A549 (cell line): ENCODE measurements around the gene ACER3. TPM values are rescaled to one million over a fixed set of nuclear protein-coding genes. Genes with fewer than 3 reads are reported as not detected.

Experiments used
- ATAC-seq, 2 experiments: fragments of 200-7000 bp in 1 of 2; fragments of >200 bp in 1 of 2; cut with Nextera tagmentation in 1 of 2; cut with Tn5 transposase in 1 of 2; 3 replicates each; pipeline versions ENCODE4 v1.8.0 to v1.9.1; 2018 to 2020; ENCODE audit warnings: mild to moderate bottlenecking in 1 of 2, moderate library complexity in 1 of 2
- CTCF ChIA-PET: fragments of 300-600 bp; sonication (Branson Sonifier 250); formaldehyde crosslinking; extraction: SDS; loops from one replicate; lab custom pipeline; 2021; ENCODE audit warnings: antibody characterized with exemption, inconsistent platforms; lab: Yijun Ruan, JAX
- POLR2A ChIA-PET: fragments of 350-600 bp; formaldehyde crosslinking; extraction: SDS; loops from one replicate; lab custom pipeline; 2021; ENCODE audit warnings: antibody characterized with exemption, inconsistent platforms; lab: Yijun Ruan, JAX
- DNase-seq, 2 experiments: peaks; one replicate each; pipeline versions ENCODE4 v3.0.0 to v3.0.0-alpha.2; 2011 to 2016; ENCODE audit warnings: low read depth in 1 of 2, low spot score in 1 of 2
- FAIRE-seq: peaks from 2 replicates; lab custom pipeline; 2011; peaks lifted over from hg19 to GRCh38; lab: Jason Lieb, UNC
- H3K27ac ChIP-seq, 2 experiments: fragments of >200 bp; sonication (Bioruptor Twin); formaldehyde crosslinking; 3 replicates each; pipeline ENCODE4 v1.5.1; 2016 to 2017
- H3K4me1 ChIP-seq: fragments of >200 bp; sonication (Bioruptor Twin); formaldehyde crosslinking; 3 replicates; pipeline ENCODE4 v1.6.1; 2016
- H3K4me2 ChIP-seq: fragments of >200 bp; sonication (Bioruptor Twin); formaldehyde crosslinking; 3 replicates; pipeline ENCODE4 v1.6.1; 2016
- H3K4me3 ChIP-seq: fragments of >200 bp; sonication (Bioruptor Twin); formaldehyde crosslinking; 3 replicates; pipeline ENCODE4 v1.5.1; 2016
- H3K9me3 ChIP-seq: fragments of >200 bp; sonication (Bioruptor Twin); formaldehyde crosslinking; 3 replicates; pipeline ENCODE4 v1.6.1; 2016
- ATOH8 ChIP-seq: fragments of 250-450 bp; sonication (Bioruptor Pico); IDR thresholded peaks from 2 replicates; pipeline ENCODE4 v1.5.0; 2020; ENCODE audit warnings: low read depth, mild to moderate bottlenecking, moderate library complexity
- CBX2 ChIP-seq: fragments of 200-600 bp; sonication (generic); IDR thresholded peaks from 2 replicates; pipeline ENCODE4 v1.6.1; 2016; ENCODE audit warnings: low read depth, mild to moderate bottlenecking, borderline replicate concordance
- EHF ChIP-seq: fragments of 250-450 bp; sonication (Bioruptor Pico); IDR thresholded peaks from 2 replicates; pipeline ENCODE4 v1.5.0; 2020; ENCODE audit warnings: mild to moderate bottlenecking
- EHMT2 ChIP-seq: fragments of 200-600 bp; sonication (generic); IDR thresholded peaks from 2 replicates; pipeline ENCODE4 v1.6.1; 2016; ENCODE audit warnings: antibody characterized with exemption, low read depth, mild to moderate bottlenecking, moderate library complexity
- ESRRA ChIP-seq: fragments of 150-350 bp; IDR thresholded peaks from 2 replicates; pipeline ENCODE4 v1.6.1; 2014; ENCODE audit warnings: mild to moderate bottlenecking, low read length, borderline replicate concordance
- GATA3 ChIP-seq: IDR thresholded peaks from 2 replicates; pipeline ENCODE4 v1.6.1; 2012; ENCODE audit warnings: borderline replicate concordance
- JUN ChIP-seq, 2 experiments: fragments of >200 bp; sonication (Bioruptor Twin); formaldehyde crosslinking; IDR thresholded peaks; 2 replicates in 1 of 2; 3 replicates in 1 of 2; pipeline ENCODE4 v1.6.1; 2016 to 2017
- JUNB ChIP-seq: fragments of >200 bp; sonication (Bioruptor Twin); formaldehyde crosslinking; IDR thresholded peaks from 2 replicates; pipeline ENCODE4 v1.6.1; 2016
- MAX ChIP-seq: IDR thresholded peaks from 2 replicates; pipeline ENCODE4 v1.6.1; 2012
- MAZ ChIP-seq: fragments of 150-350 bp; IDR thresholded peaks from 2 replicates; pipeline ENCODE4 v1.6.1; 2014; ENCODE audit warnings: antibody characterized with exemption, low read depth, low read length, borderline replicate concordance
- NFE2L2 ChIP-seq: fragments of 150-350 bp; conservative IDR thresholded peaks from 2 replicates; pipeline ENCODE4 v1.6.1; 2014; ENCODE audit warnings: low read length
- NPAS2 ChIP-seq: fragments of 250-450 bp; sonication (Bioruptor Pico); IDR thresholded peaks from 2 replicates; pipeline ENCODE4 v1.8.0; 2022; ENCODE audit warnings: mild to moderate bottlenecking, moderate library complexity, borderline replicate concordance
- NR3C1 ChIP-seq: fragments of >200 bp; sonication (Bioruptor Twin); formaldehyde crosslinking; IDR thresholded peaks from 3 replicates; pipeline ENCODE4 v1.6.1; 2017
- RFX5 ChIP-seq: fragments of 450-650 bp; IDR thresholded peaks from 2 replicates; pipeline ENCODE4 v1.7.1; 2014; ENCODE audit warnings: antibody characterized with exemption, mild to moderate bottlenecking, moderate library complexity
- RNF2 ChIP-seq: fragments of 200-600 bp; sonication (generic); IDR thresholded peaks from 2 replicates; pipeline ENCODE4 v1.6.1; 2016; ENCODE audit warnings: low read depth, mild to moderate bottlenecking, antibody characterized with exemption, moderate library complexity, borderline replicate concordance
- SREBF2 ChIP-seq: fragments of 450-650 bp; IDR thresholded peaks from 2 replicates; pipeline ENCODE4 v1.6.1; 2014; ENCODE audit warnings: mild to moderate bottlenecking, moderate library complexity
- TFCP2L1 ChIP-seq: fragments of 250-450 bp; sonication (Bioruptor Pico); IDR thresholded peaks from 2 replicates; pipeline ENCODE4 v1.5.0; 2021; ENCODE audit warnings: mild to moderate bottlenecking
- TP53 ChIP-seq: fragments of 250-450 bp; sonication (Bioruptor Pico); IDR thresholded peaks from 2 replicates; pipeline ENCODE4 v1.5.0; 2021; ENCODE audit warnings: mild to moderate bottlenecking, moderate library complexity
- ZC3H11A ChIP-seq: fragments of 450-650 bp; IDR thresholded peaks from 2 replicates; pipeline ENCODE4 v1.6.1; 2014; ENCODE audit warnings: antibody characterized with exemption, mild to moderate bottlenecking
- ZFP36 ChIP-seq: fragments of 450-650 bp; IDR thresholded peaks from 2 replicates; pipeline ENCODE4 v1.6.1; 2014; ENCODE audit warnings: borderline replicate concordance; ENCODE audit not compliant: partially characterized antibody
- ZSCAN20 ChIP-seq: fragments of 250-450 bp; sonication (Bioruptor Pico); IDR thresholded peaks from 2 replicates; pipeline ENCODE4 v1.8.0; 2022; ENCODE audit warnings: mild to moderate bottlenecking, moderate library complexity
- WGBS: methylation state at CpG from one replicate; pipeline ENCODE4 v1.1.6; 2017; ENCODE audit errors: missing lambda C conversion rate; 5-methylcytosine and 5-hydroxymethylcytosine counted together
- polyA plus RNA-seq, 4 experiments: library from polyadenylated mRNA; depleted of rRNA in 3 of 4; stranded (reverse); fragments of >200 nt; fragmentation: RNase III in 1 of 4; extraction: RNeasy Plus Mini Kit Qiagen cat#74134 plus additional on column Dnase treatment in 1 of 4; gene quantifications; 2 replicates in 3 of 4; 3 replicates in 1 of 4; pipeline ENCODE4 v1.2.3, GENCODE V29; 2011 to 2017
- TF ChIP-seq, protein P1 (sequence below): fragments of 150-350 bp; IDR thresholded peaks from 2 replicates; pipeline ENCODE4 v1.6.1; 2014; ENCODE audit warnings: low read depth, mild to moderate bottlenecking, low read length
- TF ChIP-seq, protein P2 (sequence below): fragments of >200 bp; sonication (Bioruptor Twin); formaldehyde crosslinking; IDR thresholded peaks from 3 replicates; pipeline ENCODE4 v1.6.1; 2016
- TF ChIP-seq, protein P3 (sequence below): IDR thresholded peaks from 2 replicates; pipeline ENCODE4 v1.6.1; 2012

Gene ACER3
- polyA plus RNA-seq, 2 of the 4 experiments (the other 2 are of a cell fraction) = 16.0 to 46.6 TPM

DNA sequence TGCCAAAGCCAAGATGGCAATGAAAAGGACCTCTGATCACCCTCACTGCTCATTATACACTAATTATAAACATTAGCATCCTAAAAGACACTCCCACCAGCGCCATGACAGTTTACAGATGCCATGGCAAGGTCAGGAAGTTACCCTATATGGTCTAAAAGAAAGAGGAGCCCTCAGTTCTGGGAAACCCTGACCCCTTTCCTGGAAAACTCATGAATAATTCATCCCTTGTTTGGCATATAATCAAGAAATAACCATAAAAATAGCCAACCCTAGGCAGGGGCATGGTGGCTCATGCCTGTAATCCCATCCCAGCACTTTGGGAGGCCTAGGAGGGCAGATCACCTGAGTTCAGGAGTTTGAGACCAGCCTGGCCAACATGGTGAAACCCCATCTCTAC lies 193.4 kb downstream of the ACER3 start:
- WGBS = 12% methylated on average over 1 of the region's 1 CpG
- peaks cover 32% of the 10 kb centered on the region for H3K9me3 ChIP-seq
- ChIA-PET CTCF (interaction anchor here (0.7 to 12.5 kb wide), 10 partner anchors 9 to 136 kb away, joined by 3 to 242 read pairs (median 4); no protein-coding TSS in a partner anchor), POLR2A (no interaction called here)
- no peak overlapping the region for H3K4me2 ChIP-seq
- TF ChIP-seq GATA3 (no peak), JUN (IDR thresholded peaks at IDR 0.05) (no peak), MAZ (no peak), JUNB (no peak), EHMT2 (no peak), TP53 (no peak), RFX5 (no peak), CBX2 (no peak), ZC3H11A (no peak), NPAS2 (CRISPR knock-in tag) (no peak), RNF2 (no peak), SREBF2 (no peak), EHF (no peak), NR3C1 (no peak)
- TF ChIP-seq, protein P1, sequence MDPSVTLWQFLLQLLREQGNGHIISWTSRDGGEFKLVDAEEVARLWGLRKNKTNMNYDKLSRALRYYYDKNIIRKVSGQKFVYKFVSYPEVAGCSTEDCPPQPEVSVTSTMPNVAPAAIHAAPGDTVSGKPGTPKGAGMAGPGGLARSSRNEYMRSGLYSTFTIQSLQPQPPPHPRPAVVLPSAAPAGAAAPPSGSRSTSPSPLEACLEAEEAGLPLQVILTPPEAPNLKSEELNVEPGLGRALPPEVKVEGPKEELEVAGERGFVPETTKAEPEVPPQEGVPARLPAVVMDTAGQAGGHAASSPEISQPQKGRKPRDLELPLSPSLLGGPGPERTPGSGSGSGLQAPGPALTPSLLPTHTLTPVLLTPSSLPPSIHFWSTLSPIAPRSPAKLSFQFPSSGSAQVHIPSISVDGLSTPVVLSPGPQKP = no peak
- TF ChIP-seq, protein P2, sequence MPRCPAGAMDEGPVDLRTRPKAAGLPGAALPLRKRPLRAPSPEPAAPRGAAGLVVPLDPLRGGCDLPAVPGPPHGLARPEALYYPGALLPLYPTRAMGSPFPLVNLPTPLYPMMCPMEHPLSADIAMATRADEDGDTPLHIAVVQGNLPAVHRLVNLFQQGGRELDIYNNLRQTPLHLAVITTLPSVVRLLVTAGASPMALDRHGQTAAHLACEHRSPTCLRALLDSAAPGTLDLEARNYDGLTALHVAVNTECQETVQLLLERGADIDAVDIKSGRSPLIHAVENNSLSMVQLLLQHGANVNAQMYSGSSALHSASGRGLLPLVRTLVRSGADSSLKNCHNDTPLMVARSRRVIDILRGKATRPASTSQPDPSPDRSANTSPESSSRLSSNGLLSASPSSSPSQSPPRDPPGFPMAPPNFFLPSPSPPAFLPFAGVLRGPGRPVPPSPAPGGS = no peak
- TF ChIP-seq, protein P3, sequence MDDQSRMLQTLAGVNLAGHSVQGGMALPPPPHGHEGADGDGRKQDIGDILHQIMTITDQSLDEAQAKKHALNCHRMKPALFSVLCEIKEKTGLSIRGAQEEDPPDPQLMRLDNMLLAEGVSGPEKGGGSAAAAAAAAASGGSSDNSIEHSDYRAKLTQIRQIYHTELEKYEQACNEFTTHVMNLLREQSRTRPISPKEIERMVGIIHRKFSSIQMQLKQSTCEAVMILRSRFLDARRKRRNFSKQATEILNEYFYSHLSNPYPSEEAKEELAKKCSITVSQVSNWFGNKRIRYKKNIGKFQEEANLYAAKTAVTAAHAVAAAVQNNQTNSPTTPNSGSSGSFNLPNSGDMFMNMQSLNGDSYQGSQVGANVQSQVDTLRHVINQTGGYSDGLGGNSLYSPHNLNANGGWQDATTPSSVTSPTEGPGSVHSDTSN = no peak
- no peak overlapping the region for H3K4me3 ChIP-seq
- 0 out of 3 replicates have a peak, but pooled peaks cover 2% of the 10 kb centered on the region for H3K4me1 ChIP-seq
- DNase-seq (no peak), FAIRE-seq (no peak), ATAC-seq (no peak)
- no peak overlapping the region for H3K27ac ChIP-seq

- Histone ChIP-seq H3K4me1 (no peaks in the 10 kb centered on the region), H3K27ac (no peak overlapping the region), H3K9me3 (peaks cover 37% of the 10 kb centered on the region), H3K4me3 (no peak overlapping the region), H3K4me2 (no peak overlapping the region)
- no peak for TF ChIP-seq ATOH8 (CRISPR knock-in tag)
- TF ChIP-seq, protein P2 = no peak
- TF ChIP-seq ESRRA = no peak
- TF ChIP-seq NFE2L2 = no peak
- no peak for TF ChIP-seq TFCP2L1 (CRISPR knock-in tag)
- no peak for TF ChIP-seq MAX
- no peak for TF ChIP-seq ZFP36
- TF ChIP-seq ZSCAN20 = no peak
- 42% methylated on average over 2 of the region's 2 CpGs for WGBS
- FAIRE-seq (no peak), ATAC-seq (no peak), DNase-seq (no peak)
- ChIA-PET POLR2A (no interaction called here), CTCF (interaction anchor here (0.7 to 12.5 kb wide), 6 partner anchors 10 to 60 kb away, joined by 4 to 242 read pairs (median 5); partner anchors contain the start of gene CAPN5)
Observed at GRCh38 chr11:77055101-77055561, 194.4 kb downstream of the ACER3 start.
